ENCODE data around the gene CAMKMT. TPM values are rescaled to one million over a fixed set of nuclear protein-coding genes. Genes with fewer than 3 reads are reported as not detected.

CAMKMT gene
- total RNA-seq, 2 experiments from 2014 or later: 12.1 to 14.1 TPM

- Mint-ChIP-seq H3K27me3 (peaks cover 4% of the 10 kb centered on the region), H3K9me3 (no peaks in the 10 kb centered on the region), H3K27ac (no peak overlapping the region), H3K4me3 (no peak overlapping the region), H3K36me3 (ENCODE audit: low read depth) (no peaks in the 10 kb centered on the region), H3K4me1 (ENCODE audit: low read depth) (no peaks in the 10 kb centered on the region)
- ATAC-seq (no peak), DNase-seq (no peak)
- intact Hi-C loops (cut with micrococcal nuclease): no loop called here
- ChIA-PET POLR2A (no interaction called here), CTCF (interaction anchor here (0.7 kb wide), 1 partner anchor 17 kb away, joined by 3 read pairs; no protein-coding TSS in a partner anchor)
- TF ChIP-seq CTCF (IDR thresholded peaks at IDR 0.05): no peak
Measured at GRCh38 chr2:44822174-44822573, 460.4 kb downstream of the CAMKMT start.

Other genes starting within 250 kb of the CAMKMT start
- 10 to 100 TPM; 37.1 to 40.7 TPM for gene PPM1B, start 193.1 kb upstream of the CAMKMT start, total RNA-seq
- under 1 TPM in 1 of 2 experiments, not detected in 1; 0.38 TPM for gene SLC3A1, start 86.5 kb upstream of the CAMKMT start, total RNA-seq
- gene PREPL, start 453 bp upstream of the CAMKMT start, total RNA-seq: 10 to 100 TPM; 25.0 to 25.2 TPM

All from activated CD8-positive, alpha-beta T cell treated with anti-CD3 and anti-CD28 coated beads for 36 hours (primary cell).